Measurements from ENCODE around the gene RASD2. TPM values are rescaled to one million over a fixed set of nuclear protein-coding genes. Genes with fewer than 3 reads are reported as not detected.

Gene RASD2
- total RNA-seq, 2 experiments from 2014 or later: not detected

DNA sequence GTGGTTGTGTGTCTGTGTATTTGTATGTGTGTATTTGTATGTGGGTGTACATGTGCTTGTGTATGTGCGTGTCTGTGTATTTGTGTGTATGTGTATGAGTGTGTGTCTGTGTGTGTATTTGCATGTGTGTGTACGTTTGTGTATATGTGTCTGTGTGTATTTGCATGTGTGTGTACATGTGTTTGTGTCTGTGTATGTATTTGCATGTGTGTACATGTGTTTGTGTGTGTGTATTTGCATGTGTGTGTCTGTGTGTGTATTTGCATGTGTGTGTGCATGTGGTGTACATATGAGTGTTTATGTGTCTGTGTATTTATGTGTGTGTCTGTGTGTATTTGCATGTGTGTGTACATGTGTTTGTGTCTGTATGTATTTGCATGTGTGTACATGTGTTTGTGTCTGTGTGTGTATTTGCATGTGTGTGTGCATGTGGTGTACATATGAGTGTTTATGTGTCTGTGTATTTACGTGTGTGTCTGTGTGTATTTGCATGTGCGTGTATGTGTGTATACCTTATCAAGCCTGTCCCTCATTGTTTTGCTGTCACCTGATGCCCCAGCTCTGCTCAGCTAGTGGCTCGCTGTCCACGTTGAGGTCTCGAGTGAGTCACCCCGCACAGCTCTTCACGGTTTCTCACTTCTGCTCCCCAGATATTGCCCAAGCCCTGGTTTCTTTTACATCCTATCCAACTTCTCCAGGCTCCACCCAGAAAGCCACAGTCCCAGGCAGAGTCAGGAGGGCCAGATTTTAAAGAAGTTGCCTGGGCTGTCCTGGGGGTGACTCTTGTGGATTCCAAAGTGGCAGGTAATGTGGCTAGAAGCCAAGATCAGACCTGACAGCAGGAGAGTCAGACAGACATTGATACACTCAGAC, 61.3 kb downstream of the RASD2 start:
- DNase-seq: no peak
- Mint-ChIP-seq H3K36me3 (ENCODE audit: low read depth) (no peaks in the 10 kb centered on the region), H3K4me3 (no peak overlapping the region), H3K27ac (no peak overlapping the region), H3K4me1 (peaks cover 8% of the 10 kb centered on the region), H3K9me3 (no peaks in the 10 kb centered on the region), H3K27me3 (peaks cover 8% of the 10 kb centered on the region)
- ChIA-PET CTCF (no interaction called here), POLR2A (no interaction called here)

Other genes starting within 250 kb of the RASD2 start
- gene TOM1, start 240.9 kb upstream of the RASD2 start, total RNA-seq: 10 to 100 TPM; 30.0 to 37.8 TPM
- under 1 TPM; 0.31 to 0.32 TPM for gene HMOX1, start 159.7 kb upstream of the RASD2 start, total RNA-seq
- gene MCM5, start 140.7 kb upstream of the RASD2 start, total RNA-seq: 100 to 1,000 TPM; 208 to 233 TPM
- under 1 TPM in 1 of 2 experiments, not detected in 1; 0.20 TPM for gene MB, start 76.5 kb downstream of the RASD2 start, total RNA-seq
- gene APOL6, start 107.6 kb downstream of the RASD2 start, total RNA-seq: 10 to 100 TPM; 83.6 to 91.5 TPM
- gene APOL5, start 177.0 kb downstream of the RASD2 start, total RNA-seq: not detected

Measured in activated CD4-positive, alpha-beta T cell treated with anti-CD3 and anti-CD28 coated beads, Interleukin-2, amount 10 ng/mL, durations not matched to agents 7 days and 5 days (primary cell).